Type B pancreatic cell (in vitro differentiated cells): ENCODE results near the gene KCTD2. TPM values are rescaled to one million over a fixed set of nuclear protein-coding genes. Genes with fewer than 3 reads are reported as not detected.
"Not testable (repeated sequence)": the region's sequence is repeated elsewhere in the genome, so short reads cannot be mapped to it uniquely, and the experiment has no call there.

Experiments
- DNase-seq: peaks from one replicate; pipeline ENCODE4 v3.0.0; 2021; ENCODE audit warnings: mixed read lengths; ENCODE audit not compliant: unreplicated experiment; ENCODE audit errors: extremely low spot score
- H3K27ac Mint-ChIP-seq: 2 replicates; pipeline ENCODE4 v1.8.0; 2021; ENCODE audit warnings: mild to moderate bottlenecking, mixed read lengths
- H3K27me3 Mint-ChIP-seq: 2 replicates; pipeline ENCODE4 v1.8.0; 2021; ENCODE audit warnings: mixed read lengths
- H3K36me3 Mint-ChIP-seq: 2 replicates; pipeline ENCODE4 v1.8.0; 2021; ENCODE audit warnings: mixed read lengths
- H3K4me1 Mint-ChIP-seq: one replicate; pipeline ENCODE4 v1.8.0; 2021; ENCODE audit warnings: mixed read lengths; ENCODE audit not compliant: unreplicated experiment
- H3K4me3 Mint-ChIP-seq: 2 replicates; pipeline ENCODE4 v1.8.0; 2021; ENCODE audit warnings: mild to moderate bottlenecking, mixed read lengths
- H3K9me3 Mint-ChIP-seq: 2 replicates; pipeline ENCODE4 v1.8.0; 2021; ENCODE audit warnings: mixed read lengths
- CTCF ChIP-seq: fragments of 200-600 bp; sonication (generic); conservative IDR thresholded peaks from 2 replicates; pipeline ENCODE4 v1.5.0; 2021; ENCODE audit warnings: antibody characterized with exemption, mild to moderate bottlenecking
- total RNA-seq: library from RNA; stranded (reverse); gene quantifications from 2 replicates; pipeline ENCODE4 v1.2.1, GENCODE V29; 2021; ENCODE audit warnings: low replicate concordance

The KCTD2 gene
- total RNA-seq, 1 donor from 2014 or later, result 26.1 TPM

- H3K9me3 Mint-ChIP-seq, result no peaks in the 10 kb centered on the region
- H3K27me3 Mint-ChIP-seq, result peaks cover 22% of the 10 kb centered on the region
- peak overlapping the region; percentile 94 for H3K4me3 Mint-ChIP-seq
- no peak for TF ChIP-seq CTCF
- peaks cover 17% of the 10 kb centered on the region for H3K4me1 Mint-ChIP-seq
- H3K27ac Mint-ChIP-seq, result peak overlapping the region; percentile 100
- peaks cover 3% of the 10 kb centered on the region for H3K36me3 Mint-ChIP-seq
- peak; percentile 99 for DNase-seq
These were observed 13.4 kb upstream of the KCTD2 start for GRCh38 chr17:75033346-75034235.

DNA sequence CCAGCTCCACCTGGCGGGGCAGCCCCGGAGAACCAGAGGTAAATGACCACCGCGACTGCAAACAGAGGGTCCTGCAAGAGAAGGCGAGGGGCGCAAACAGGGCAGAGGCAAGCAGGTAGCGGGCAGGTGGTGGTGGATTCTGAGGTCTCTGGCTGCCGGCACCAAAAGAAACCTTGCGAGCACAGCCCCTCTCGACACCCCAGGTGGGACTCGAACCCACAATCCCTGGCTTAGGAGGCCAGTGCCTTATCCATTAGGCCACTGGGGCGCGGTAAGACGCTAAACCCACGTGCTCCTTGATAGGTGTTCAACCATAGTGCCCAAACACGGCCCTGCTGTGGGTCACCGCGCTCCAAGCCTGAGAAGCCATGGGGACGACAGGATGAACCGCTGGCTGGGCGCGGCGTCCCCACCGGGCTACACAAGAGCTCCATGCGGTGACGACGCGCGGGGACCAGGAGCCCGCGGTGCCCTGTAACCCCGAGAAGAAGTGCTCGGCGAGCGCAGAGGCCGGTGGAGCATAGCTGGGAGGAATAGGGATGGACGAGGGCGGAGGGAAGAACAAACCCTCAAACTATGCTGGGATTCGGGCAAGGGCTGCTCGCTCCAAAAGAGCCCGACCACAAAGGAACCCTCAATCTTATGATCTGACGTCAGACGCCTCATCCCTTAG, 12.7 kb upstream of the KCTD2 start:
- Mint-ChIP-seq H3K4me1 (peaks cover 17% of the 10 kb centered on the region), H3K36me3 (peaks cover 7% of the 10 kb centered on the region), H3K4me3 (peak overlapping the region; percentile 94), H3K9me3 (no peaks in the 10 kb centered on the region), H3K27me3 (peaks cover 22% of the 10 kb centered on the region), H3K27ac (peak overlapping the region; percentile 100)
- TF ChIP-seq CTCF, result peak; percentile 39
- peak; percentile 93 for DNase-seq

DNA sequence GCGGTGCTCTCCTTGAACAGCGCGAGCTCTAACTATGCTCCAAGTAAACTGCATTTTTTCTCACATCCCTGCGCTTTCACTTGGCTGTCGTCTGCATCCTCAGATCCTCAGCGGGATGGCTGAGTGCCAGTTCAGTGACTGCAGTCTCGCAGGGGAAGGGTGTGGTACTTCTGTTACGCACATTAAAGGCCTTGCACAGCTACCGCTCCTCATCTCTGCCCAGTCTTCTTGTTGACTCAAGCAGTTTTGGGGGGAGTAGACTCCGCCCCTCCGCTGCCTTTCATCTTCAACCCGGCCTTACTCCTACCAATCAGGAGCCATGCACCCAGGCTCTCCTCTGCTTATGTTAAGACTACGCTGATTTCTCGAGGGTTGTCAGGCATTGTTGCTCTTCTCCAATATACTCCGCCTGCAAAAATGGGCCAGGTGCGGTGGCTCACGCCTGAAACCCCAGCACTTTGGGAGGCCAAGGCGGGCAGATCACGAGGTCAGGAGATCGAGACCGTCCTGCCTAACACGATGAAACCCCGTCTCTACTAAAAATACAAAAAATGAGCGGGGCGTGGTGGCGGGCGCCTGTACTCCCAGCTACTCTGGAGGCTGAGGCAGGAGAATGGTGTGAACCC, 10.3 kb upstream of the KCTD2 start:
- no peak for DNase-seq
- Mint-ChIP-seq H3K4me3 (peak overlapping the region; percentile 68), H3K9me3 (no peaks in the 10 kb centered on the region), H3K27ac (peak overlapping the region; percentile 100), H3K27me3 (peaks cover 22% of the 10 kb centered on the region), H3K36me3 (peaks cover 17% of the 10 kb centered on the region), H3K4me1 (peaks cover 17% of the 10 kb centered on the region)
- no peak for TF ChIP-seq CTCF

DNA sequence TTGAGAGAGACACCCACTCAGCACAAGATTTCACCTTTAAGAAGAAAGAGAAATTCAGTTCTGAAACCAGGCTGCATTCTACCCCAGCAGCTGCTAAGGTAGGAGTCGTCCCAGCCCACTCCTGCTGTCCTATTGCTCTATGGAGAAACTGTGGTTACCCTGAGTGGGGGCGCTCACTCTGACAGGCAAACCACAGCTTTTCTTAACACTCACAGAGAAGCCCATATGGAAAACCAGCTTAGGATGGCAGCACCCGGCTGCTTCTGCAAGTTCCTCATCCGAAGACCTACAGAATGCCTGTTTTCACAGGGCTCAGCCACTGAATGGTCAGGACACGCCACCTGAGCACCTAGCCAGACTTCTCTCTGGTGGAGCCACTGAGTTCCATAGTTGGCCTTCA, 7.8 kb upstream of the KCTD2 start:
- Mint-ChIP-seq H3K36me3 (peaks cover 17% of the 10 kb centered on the region), H3K4me3 (no peak overlapping the region), H3K4me1 (peaks cover 8% of the 10 kb centered on the region), H3K27ac (no peak overlapping the region), H3K27me3 (peaks cover 10% of the 10 kb centered on the region), H3K9me3 (no peaks in the 10 kb centered on the region)
- DNase-seq, result no peak
- no peak for TF ChIP-seq CTCF

DNA sequence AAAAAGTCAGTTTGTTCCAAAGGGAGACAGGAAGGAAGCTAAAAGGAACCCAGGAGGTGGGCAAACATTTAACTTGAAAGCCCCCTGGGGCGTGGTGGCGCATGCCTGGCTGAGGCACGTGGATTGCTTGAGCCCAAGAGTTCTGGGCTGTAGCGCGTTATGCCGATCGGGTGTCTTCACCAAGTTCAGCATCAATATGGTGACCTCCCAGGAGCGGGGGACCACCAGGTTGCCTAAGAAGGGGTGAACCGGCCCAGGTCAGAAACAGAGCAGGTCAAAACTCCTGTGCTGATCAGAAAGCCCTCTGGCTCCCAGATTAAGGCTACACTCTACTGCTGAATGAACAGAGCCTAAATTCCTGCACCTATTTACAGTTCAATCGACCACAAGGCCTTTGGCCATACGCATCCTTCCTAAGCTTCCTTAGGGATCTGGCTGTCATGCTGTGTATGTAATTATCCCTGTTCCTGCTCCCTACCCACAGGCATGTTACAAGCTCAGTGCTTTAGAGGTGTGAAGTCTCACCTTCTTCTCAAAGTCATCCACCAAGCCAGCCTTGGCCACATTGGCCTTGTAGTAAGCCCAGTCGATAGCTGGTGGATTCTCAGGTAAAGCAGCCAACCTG, 5.3 kb upstream of the KCTD2 start:
- no peak for TF ChIP-seq CTCF
- no peak overlapping the region for H3K4me3 Mint-ChIP-seq
- H3K27me3 Mint-ChIP-seq, result no peaks in the 10 kb centered on the region
- DNase-seq, result no peak
- no peak overlapping the region for H3K27ac Mint-ChIP-seq
- H3K4me1 Mint-ChIP-seq, result peaks cover 15% of the 10 kb centered on the region
- H3K36me3 Mint-ChIP-seq, result peaks cover 14% of the 10 kb centered on the region
- H3K9me3 Mint-ChIP-seq, result no peaks in the 10 kb centered on the region

DNA sequence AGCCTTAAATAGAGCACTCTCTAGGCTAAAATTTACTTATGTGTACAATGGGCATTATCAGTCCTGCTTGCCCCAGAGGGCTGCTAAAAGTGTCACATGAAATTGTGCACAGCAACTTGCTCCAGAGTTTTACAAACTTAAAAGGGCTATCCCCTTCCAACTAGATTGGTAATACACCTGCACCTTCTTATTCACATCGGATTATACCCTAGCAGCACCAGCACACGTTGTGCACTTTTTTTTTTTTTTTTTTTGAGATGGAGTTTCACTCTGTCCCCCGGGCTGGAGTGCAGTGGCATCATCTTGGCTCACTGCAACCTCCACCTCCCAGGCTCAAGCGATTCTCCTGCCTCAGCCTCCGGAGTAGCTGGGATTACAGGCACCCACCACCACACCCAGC, 3.2 kb upstream of the KCTD2 start:
- H3K27me3 Mint-ChIP-seq, DNase-seq, H3K27ac Mint-ChIP-seq, H3K4me3 Mint-ChIP-seq, H3K9me3 Mint-ChIP-seq: not testable (repeated sequence)
- peaks cover 24% of the 10 kb centered on the region for H3K4me1 Mint-ChIP-seq
- H3K36me3 Mint-ChIP-seq, result peaks cover 12% of the 10 kb centered on the region
